Sigmoid colon (tissue), 4 donors: ENCODE measurements around the gene RPL7A.

ENCODE experiments used
- CTCF ChIP-seq, 4 experiments: fragments of 450-650 bp in 3 of 4; fragments of 200-600 bp in 1 of 4; IDR thresholded peaks; one replicate each; pipeline ENCODE4 v1.5.1; 2016 to 2019; ENCODE audit warnings: antibody characterized with exemption in 4 of 4, mild to moderate bottlenecking in 3 of 4, moderate library complexity in 2 of 4
- EP300 ChIP-seq, 4 donors: sonication (generic); formaldehyde crosslinking; IDR thresholded peaks; one replicate each; pipeline ENCODE4 v1.6.1; 2017; ENCODE audit warnings: antibody characterized with exemption in 4 of 4
- POLR2A ChIP-seq, 2 donors: fragments of 450-650 bp; IDR thresholded peaks; one replicate each; pipeline ENCODE4 v1.6.1; 2016; ENCODE audit warnings: antibody characterized with exemption in 2 of 2, mild to moderate bottlenecking in 2 of 2, moderate library complexity in 2 of 2
- POLR2AphosphoS5 ChIP-seq, 4 donors: sonication (generic); formaldehyde crosslinking; IDR thresholded peaks; one replicate each; pipeline ENCODE4 v1.6.1; 2017; ENCODE audit warnings: antibody characterized with exemption in 4 of 4

DNA sequence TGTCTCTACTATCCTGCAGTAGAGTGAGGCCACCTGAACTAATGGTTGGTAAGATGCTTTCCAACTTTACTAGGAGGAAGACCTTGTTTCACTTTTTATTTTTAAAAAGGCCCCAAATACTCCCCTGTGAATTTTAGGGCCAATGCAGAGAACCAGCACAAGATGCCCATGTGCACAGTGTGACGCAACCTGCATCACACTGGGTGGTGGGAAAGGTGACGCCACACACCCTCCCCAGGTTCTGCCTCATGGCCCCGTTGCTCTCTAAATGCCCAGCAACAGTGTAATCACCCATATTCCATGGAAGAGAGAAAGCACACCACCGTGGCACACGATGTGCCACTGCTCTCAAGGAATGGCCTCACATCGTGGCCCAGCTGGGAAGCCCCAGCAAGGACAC is 21.4 kb downstream of the RPL7A start:
- no peak for TF ChIP-seq CTCF (IDR thresholded peaks at IDR 0.05)
- no peak for TF ChIP-seq POLR2A (IDR thresholded peaks at IDR 0.05)
- TF ChIP-seq POLR2AphosphoS5 (IDR thresholded peaks at IDR 0.05) = no peak
- TF ChIP-seq EP300 (IDR thresholded peaks at IDR 0.05) = no peak
